ENCODE data around the gene MORC2.

The MORC2 gene

GRCh38 chr22:30889268-30889995, 79.1 kb downstream of the MORC2 start:
- no peak for DNase-seq (ENCODE audit: low read depth)

- DNase-seq (ENCODE audit: low read depth) = no peak
Observed at GRCh38 chr22:30887861-30888260, 80.7 kb downstream of the MORC2 start.

- no peak for DNase-seq (ENCODE audit: low read depth)
Observed at GRCh38 chr22:30887453-30887852, 81.1 kb downstream of the MORC2 start.

- DNase-seq (ENCODE audit: low read depth) = no peak
Observed at GRCh38 chr22:30885591-30885990, 83.0 kb downstream of the MORC2 start.

- no peak for DNase-seq (ENCODE audit: low read depth)
Observed at GRCh38 chr22:30885001-30885366, 83.6 kb downstream of the MORC2 start.

GRCh38 chr22:30884211-30885000, 84.2 kb downstream of the MORC2 start:
- DNase-seq (ENCODE audit: low read depth) = no peak

- DNase-seq (ENCODE audit: low read depth) = no peak
Observed at GRCh38 chr22:30883586-30884145, 84.9 kb downstream of the MORC2 start.

GRCh38 chr22:30882974-30883533, 85.5 kb downstream of the MORC2 start:
- DNase-seq (ENCODE audit: low read depth) = no peak

- DNase-seq (ENCODE audit: low read depth) = no peak
Observed at GRCh38 chr22:30882184-30882717, 86.3 kb downstream of the MORC2 start.

GRCh38 chr22:30881361-30882183, 87.0 kb downstream of the MORC2 start:
- DNase-seq (ENCODE audit: low read depth) = no peak

GRCh38 chr22:30880847-30881246, 87.7 kb downstream of the MORC2 start:
- DNase-seq (ENCODE audit: low read depth) = no peak

- DNase-seq (ENCODE audit: low read depth) = no peak
Observed at GRCh38 chr22:30880181-30880601, 88.4 kb downstream of the MORC2 start.

GRCh38 chr22:30879415-30879797, 89.2 kb downstream of the MORC2 start:
- no peak for DNase-seq (ENCODE audit: low read depth)

GRCh38 chr22:30878516-30879414, 89.8 kb downstream of the MORC2 start:
- no peak for DNase-seq (ENCODE audit: low read depth)

GRCh38 chr22:30877662-30878515, 90.7 kb downstream of the MORC2 start:
- no peak for DNase-seq (ENCODE audit: low read depth)

GRCh38 chr22:30876915-30877553, 91.5 kb downstream of the MORC2 start:
- DNase-seq (ENCODE audit: low read depth) = no peak

- no peak for DNase-seq (ENCODE audit: low read depth)
Observed at GRCh38 chr22:30876221-30876751, 92.3 kb downstream of the MORC2 start.

- DNase-seq (ENCODE audit: low read depth) = no peak
Observed at GRCh38 chr22:30875481-30876215, 92.9 kb downstream of the MORC2 start.

Measured in T follicular helper cell (primary cell).